ENCODE results near the gene VASP.
"Not testable (repeated sequence)": the region's sequence is repeated elsewhere in the genome, so short reads cannot be mapped to it uniquely, and the experiment has no call there.

The VASP gene

DNA sequence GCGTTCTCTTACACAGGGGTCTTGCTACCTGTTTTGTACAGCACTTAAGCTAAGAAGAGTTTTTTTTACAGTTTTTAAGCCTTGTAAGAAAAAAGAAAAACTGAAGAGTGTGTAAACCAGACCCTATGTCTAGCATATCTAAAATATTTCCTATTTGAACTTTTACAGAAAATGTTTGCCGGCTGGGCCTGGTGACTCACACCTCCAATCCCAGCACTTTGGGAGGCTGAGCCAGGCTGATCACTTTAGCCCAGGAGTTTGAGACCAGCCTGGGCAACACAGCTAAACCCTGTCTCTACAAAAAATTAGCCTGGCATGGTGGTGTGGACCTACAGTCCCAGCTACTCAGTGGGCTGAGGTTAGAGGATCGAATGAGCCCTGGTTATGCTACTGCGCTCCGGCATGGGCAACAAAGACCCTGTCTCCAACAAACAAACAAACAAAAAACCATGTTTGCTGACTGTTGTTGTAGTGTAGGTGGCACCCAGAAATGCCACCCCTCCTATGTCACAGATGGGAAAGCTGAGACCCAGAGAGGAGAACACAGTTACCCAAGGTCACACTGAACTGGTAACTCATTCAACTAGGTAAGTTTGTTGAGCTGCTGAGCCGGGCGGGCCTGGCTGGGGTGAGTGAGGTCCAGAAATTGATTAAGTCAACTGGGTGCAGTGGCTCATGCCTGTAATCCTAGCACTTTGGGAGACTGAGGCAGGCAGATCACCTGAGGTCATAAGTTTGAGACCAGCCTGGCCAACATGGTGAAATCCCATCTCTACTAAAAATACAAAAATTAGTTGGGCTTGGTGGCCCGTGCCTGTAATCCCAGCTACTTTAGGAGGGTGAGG lies 1.9 kb upstream of the VASP start:
- H3K9me3 ChIP-seq (ENCODE audit: control insufficient read depth in 5 of 5, low read length in 5 of 5): no peaks in the 10 kb centered on the region
- no peak overlapping the region for H3K9ac ChIP-seq (ENCODE audit: low read length in 5 of 5)
- no peaks in the 10 kb centered on the region for H3K36me3 ChIP-seq (ENCODE audit: control insufficient read depth in 5 of 5, insufficient read depth in 5 of 5, low read length in 5 of 5)
- H3K27ac ChIP-seq (ENCODE audit: low read depth, low read length): peak overlapping the region; percentile 87
- H3K4me1 ChIP-seq (ENCODE audit: control insufficient read depth in 5 of 5, insufficient read depth in 5 of 5, low read length in 5 of 5): peaks cover 0 to 51% (median 38%) of the 10 kb centered on the region in 5 donors
- H3K4me3 ChIP-seq (ENCODE audit: low read depth in 1 of 5, low read length in 5 of 5): no peak overlapping the region
- H3K27me3 ChIP-seq (ENCODE audit: control insufficient read depth in 5 of 5, insufficient read depth in 4 of 5, low read length in 5 of 5): peaks cover 0 to 6% (median 0%) of the 10 kb centered on the region in 5 donors

DNA sequence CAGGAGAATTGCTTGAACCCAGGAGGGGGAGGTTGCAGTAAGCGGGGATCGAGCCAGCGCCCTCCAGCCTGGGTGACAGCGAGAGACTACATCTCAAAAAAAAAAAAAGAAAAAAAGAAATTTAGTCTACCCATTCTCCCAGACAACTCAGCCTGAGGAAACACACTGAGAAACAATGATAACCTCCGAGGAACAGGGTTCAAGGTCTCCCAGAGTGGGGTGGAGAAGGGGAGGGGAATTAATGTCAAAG lies 1.4 kb upstream of the VASP start:
- Histone ChIP-seq H3K4me1 (ENCODE audit: control insufficient read depth in 5 of 5, insufficient read depth in 5 of 5, low read length in 5 of 5) (peaks cover 0 to 53% (median 38%) of the 10 kb centered on the region in 5 donors), H3K36me3 (ENCODE audit: control insufficient read depth in 5 of 5, insufficient read depth in 5 of 5, low read length in 5 of 5) (no peaks in the 10 kb centered on the region), H3K9ac (ENCODE audit: low read length in 5 of 5) (peak overlapping the region in 3 of 5 donors; percentile 53 to 88 (median 73)), H3K27ac (ENCODE audit: low read depth, low read length) (peak overlapping the region; percentile 87), H3K9me3 (ENCODE audit: control insufficient read depth in 5 of 5, low read length in 5 of 5) (no peaks in the 10 kb centered on the region), H3K27me3 (ENCODE audit: control insufficient read depth in 5 of 5, insufficient read depth in 4 of 5, low read length in 5 of 5) (peaks cover 0 to 6% (median 0%) of the 10 kb centered on the region in 5 donors), H3K4me3 (ENCODE audit: low read depth in 1 of 5, low read length in 5 of 5) (peak overlapping the region in 4 of 5 donors; percentile 61 to 93 (median 86))

DNA sequence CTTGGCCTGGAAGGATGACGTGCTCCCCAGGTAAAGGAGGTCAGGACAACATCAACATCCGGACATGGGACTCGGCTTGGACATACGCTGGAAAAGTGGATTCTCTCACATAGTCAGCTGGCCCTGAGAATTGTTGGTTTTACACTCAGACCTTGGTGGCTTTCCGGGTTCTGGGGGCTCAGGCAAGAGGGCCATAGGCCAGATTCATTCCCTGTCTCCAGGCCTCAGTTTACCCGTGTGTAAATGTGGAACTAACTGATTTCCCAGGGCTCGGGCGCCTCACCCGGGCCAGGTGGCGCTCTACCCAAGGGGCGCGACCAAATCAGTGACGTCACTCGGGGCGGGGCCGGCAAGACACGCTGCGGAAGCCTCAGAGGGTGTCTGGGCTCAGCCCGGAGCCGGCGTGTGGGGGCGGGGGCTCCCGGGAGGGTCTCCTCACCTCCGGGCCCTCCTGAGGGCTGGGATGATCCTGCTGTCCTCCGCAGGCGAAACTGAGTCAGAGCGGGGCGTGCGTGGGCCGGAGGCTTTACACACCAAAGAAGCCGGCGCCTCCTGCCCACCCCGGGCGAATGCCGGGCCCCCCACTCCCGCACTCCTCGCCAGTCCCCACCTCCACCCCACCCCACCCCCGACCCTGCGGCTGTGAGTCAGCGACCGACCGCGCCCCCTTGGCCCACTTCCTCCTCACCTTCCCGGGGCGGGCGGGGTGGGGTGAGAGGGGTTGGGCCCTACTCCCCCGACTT lies 862 bp upstream of the VASP start:
- Histone ChIP-seq H3K9me3 (ENCODE audit: control insufficient read depth in 5 of 5, low read length in 5 of 5) (no peaks in the 10 kb centered on the region), H3K4me1 (ENCODE audit: control insufficient read depth in 5 of 5, insufficient read depth in 5 of 5, low read length in 5 of 5) (peaks cover 0 to 53% (median 39%) of the 10 kb centered on the region in 5 donors), H3K9ac (ENCODE audit: low read length in 5 of 5) (peak overlapping the region in 4 of 5 donors; percentile 53 to 92 (median 88)), H3K27ac (ENCODE audit: low read depth, low read length) (peak overlapping the region; percentile 87), H3K4me3 (ENCODE audit: low read depth in 1 of 5, low read length in 5 of 5) (peak overlapping the region; percentile 80 to 97 (median 93)), H3K36me3 (ENCODE audit: control insufficient read depth in 5 of 5, insufficient read depth in 5 of 5, low read length in 5 of 5) (no peaks in the 10 kb centered on the region), H3K27me3 (ENCODE audit: control insufficient read depth in 5 of 5, insufficient read depth in 4 of 5, low read length in 5 of 5) (peaks cover 0 to 4% (median 0%) of the 10 kb centered on the region in 5 donors)

DNA sequence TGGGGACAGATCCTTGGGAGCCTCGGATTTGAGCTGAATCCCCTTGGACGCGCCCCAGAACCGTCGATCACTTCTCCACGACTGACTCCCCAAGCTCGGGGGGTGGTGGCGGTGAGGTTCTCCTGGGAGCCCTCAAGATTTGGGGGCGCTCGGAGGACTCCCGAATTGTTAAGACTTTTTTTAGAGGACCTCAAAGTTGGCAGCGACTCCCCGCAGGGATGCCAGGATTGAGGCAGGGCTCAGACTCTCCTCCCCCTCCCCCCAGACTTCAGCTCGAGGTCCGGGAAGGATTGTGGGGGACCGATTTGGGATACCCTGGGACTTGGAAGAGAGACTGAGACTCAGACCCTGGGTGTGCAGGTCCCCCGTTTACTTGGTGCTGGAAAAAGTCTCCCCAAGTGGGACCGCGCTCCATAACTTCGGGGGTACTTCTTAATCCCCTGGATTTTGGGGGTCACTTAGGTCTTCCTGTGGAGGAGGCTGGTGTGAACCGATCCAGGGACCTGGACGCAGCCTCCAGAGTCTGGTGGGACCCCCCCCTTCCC lies 665 bp downstream of the VASP start:
- H3K4me1 ChIP-seq (ENCODE audit: control insufficient read depth in 5 of 5, insufficient read depth in 5 of 5, low read length in 5 of 5): peaks cover 0 to 58% (median 48%) of the 10 kb centered on the region in 5 donors
- H3K27me3 ChIP-seq (ENCODE audit: control insufficient read depth in 5 of 5, insufficient read depth in 4 of 5, low read length in 5 of 5): no peaks in the 10 kb centered on the region
- peak overlapping the region; percentile 80 to 96 (median 93) for H3K4me3 ChIP-seq (ENCODE audit: low read depth in 1 of 5, low read length in 5 of 5)
- H3K9me3 ChIP-seq (ENCODE audit: control insufficient read depth in 5 of 5, low read length in 5 of 5): no peaks in the 10 kb centered on the region
- H3K36me3 ChIP-seq (ENCODE audit: control insufficient read depth in 5 of 5, insufficient read depth in 5 of 5, low read length in 5 of 5): no peaks in the 10 kb centered on the region
- peak overlapping the region; percentile 48 to 94 (median 88) for H3K9ac ChIP-seq (ENCODE audit: low read length in 5 of 5)
- peak overlapping the region; percentile 87 for H3K27ac ChIP-seq (ENCODE audit: low read depth, low read length)

DNA sequence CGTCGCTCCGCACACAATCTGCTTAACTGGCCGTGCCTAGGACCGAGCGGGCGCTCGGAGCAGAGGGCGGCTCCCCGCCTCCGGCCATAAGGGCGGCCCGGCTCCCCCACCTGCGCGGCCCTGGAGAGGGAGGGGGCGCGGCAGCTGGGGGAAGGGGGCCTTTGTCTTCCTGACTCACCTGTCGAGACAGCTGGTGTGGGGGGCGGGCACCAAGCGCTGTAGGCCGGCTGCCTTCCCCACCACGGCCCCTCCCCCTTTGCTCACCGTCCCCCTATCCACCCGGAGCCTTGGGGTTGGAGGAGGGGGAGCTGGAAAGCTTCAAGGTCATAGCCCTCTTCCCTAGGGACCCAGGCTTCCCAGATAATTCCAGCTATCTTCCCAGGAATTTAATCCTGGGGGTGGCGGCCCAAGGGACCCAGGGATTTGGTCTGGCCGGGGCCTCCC lies 1.2 kb downstream of the VASP start:
- H3K36me3 ChIP-seq (ENCODE audit: control insufficient read depth in 5 of 5, insufficient read depth in 5 of 5, low read length in 5 of 5): no peaks in the 10 kb centered on the region
- peak overlapping the region in 4 of 5 donors; percentile 88 to 94 (median 90) for H3K9ac ChIP-seq (ENCODE audit: low read length in 5 of 5)
- H3K9me3 ChIP-seq (ENCODE audit: control insufficient read depth in 5 of 5, low read length in 5 of 5): no peaks in the 10 kb centered on the region
- peaks cover 0 to 62% (median 51%) of the 10 kb centered on the region in 5 donors for H3K4me1 ChIP-seq (ENCODE audit: control insufficient read depth in 5 of 5, insufficient read depth in 5 of 5, low read length in 5 of 5)
- peak overlapping the region; percentile 80 to 96 (median 93) for H3K4me3 ChIP-seq (ENCODE audit: low read depth in 1 of 5, low read length in 5 of 5)
- no peaks in the 10 kb centered on the region for H3K27me3 ChIP-seq (ENCODE audit: control insufficient read depth in 5 of 5, insufficient read depth in 4 of 5, low read length in 5 of 5)
- H3K27ac ChIP-seq (ENCODE audit: low read depth, low read length): peak overlapping the region; percentile 87

DNA sequence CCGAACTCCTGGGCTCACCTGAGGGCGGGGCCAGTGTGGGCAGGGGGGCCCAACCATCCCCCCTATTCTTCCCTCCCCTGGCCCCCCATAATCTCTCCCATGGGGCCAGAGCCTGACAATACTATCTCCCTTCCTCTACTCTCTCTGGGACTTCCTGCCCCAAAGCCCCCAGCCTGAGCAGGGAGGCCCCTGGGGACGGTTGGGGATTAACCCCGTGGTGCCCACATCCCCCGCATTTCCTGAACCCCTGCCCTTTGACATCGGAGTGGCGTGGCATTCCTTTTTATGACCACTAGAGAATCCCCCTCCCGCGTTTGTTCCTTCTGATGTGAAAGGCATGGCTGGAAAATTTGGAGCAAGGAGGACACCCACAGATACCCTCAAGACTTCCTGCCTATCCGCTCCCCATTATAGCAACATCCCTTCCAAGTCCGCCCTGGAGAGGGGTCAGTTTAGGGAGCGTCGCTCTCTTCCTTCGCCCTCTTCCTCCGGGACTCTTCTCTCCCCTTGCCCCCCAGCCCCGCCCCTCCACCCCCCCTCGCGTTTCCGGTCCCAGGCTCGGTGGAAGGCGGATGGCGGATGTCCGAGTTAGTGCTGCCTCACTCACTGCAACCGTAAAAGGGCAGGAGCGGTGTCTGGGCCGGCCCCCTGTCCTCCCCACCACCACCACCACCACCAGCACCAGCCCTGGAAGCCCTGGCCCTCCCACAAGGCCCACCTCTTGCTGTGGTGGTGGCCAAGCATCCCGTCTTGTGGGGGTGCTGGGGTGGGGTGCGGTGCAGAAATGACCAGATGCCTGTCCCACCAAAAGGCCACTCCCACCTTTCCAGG lies 1.8 kb downstream of the VASP start:
- Histone ChIP-seq H3K4me1 (ENCODE audit: control insufficient read depth in 5 of 5, insufficient read depth in 5 of 5, low read length in 5 of 5) (peaks cover 3 to 68% (median 58%) of the 10 kb centered on the region in 5 donors), H3K4me3 (ENCODE audit: low read depth in 1 of 5, low read length in 5 of 5) (peak overlapping the region; percentile 74 to 96 (median 92)), H3K27me3 (ENCODE audit: control insufficient read depth in 5 of 5, insufficient read depth in 4 of 5, low read length in 5 of 5) (no peaks in the 10 kb centered on the region), H3K27ac (ENCODE audit: low read depth, low read length) (peak overlapping the region; percentile 87), H3K9me3 (ENCODE audit: control insufficient read depth in 5 of 5, low read length in 5 of 5) (no peaks in the 10 kb centered on the region), H3K36me3 (ENCODE audit: control insufficient read depth in 5 of 5, insufficient read depth in 5 of 5, low read length in 5 of 5) (no peaks in the 10 kb centered on the region), H3K9ac (ENCODE audit: low read length in 5 of 5) (peak overlapping the region; percentile 52 to 94 (median 88))

DNA sequence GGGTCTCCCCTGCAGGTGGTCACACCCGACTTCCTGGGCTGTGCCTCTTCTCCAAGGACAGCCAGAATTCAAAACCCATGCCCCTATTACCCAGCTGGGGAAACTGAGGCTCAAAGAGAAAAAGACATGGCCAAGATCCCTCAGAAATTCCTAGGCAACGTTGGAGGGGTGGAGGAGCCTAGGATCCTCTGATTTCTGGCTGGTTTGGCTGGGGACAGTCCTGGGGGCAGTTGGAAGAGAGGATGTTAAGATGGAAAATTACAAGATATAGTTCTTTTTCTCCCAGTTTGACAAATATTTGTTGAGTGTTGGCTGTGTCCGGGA lies 2.4 kb downstream of the VASP start:
- Histone ChIP-seq H3K27ac (ENCODE audit: low read depth, low read length) (peak overlapping the region; percentile 87), H3K4me3 (ENCODE audit: low read depth in 1 of 5, low read length in 5 of 5) (peak overlapping the region; percentile 59 to 93 (median 80)), H3K27me3 (ENCODE audit: control insufficient read depth in 5 of 5, insufficient read depth in 4 of 5, low read length in 5 of 5) (no peaks in the 10 kb centered on the region), H3K9me3 (ENCODE audit: control insufficient read depth in 5 of 5, low read length in 5 of 5) (no peaks in the 10 kb centered on the region), H3K9ac (ENCODE audit: low read length in 5 of 5) (peak overlapping the region; percentile 52 to 63 (median 62)), H3K4me1 (ENCODE audit: control insufficient read depth in 5 of 5, insufficient read depth in 5 of 5, low read length in 5 of 5) (peaks cover 6 to 74% (median 64%) of the 10 kb centered on the region in 5 donors), H3K36me3 (ENCODE audit: control insufficient read depth in 5 of 5, insufficient read depth in 5 of 5, low read length in 5 of 5) (no peaks in the 10 kb centered on the region)

DNA sequence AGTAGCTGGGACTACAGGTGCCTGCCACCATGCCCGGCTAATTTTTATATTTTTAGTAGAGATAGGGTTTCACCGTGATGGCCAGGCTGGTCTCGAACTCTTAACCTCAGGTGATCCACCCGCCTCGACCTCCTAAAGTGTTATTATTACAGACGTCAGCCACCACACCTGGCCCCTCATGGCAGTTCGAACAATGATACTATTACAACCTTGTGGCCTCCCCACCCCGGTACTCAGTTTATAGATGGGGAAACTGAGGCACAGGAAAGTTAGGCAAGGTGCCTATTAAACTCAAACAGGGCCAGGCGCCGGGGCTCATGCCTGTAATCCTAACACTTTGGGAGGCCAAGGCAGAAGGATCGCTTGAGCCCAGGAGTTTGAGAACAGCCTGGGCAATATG lies 3.1 kb downstream of the VASP start:
- Histone ChIP-seq H3K27ac (ENCODE audit: low read depth, low read length) (peak overlapping the region; percentile 87), H3K4me1 (ENCODE audit: control insufficient read depth in 5 of 5, insufficient read depth in 5 of 5, low read length in 5 of 5) (peaks cover 10 to 81% (median 70%) of the 10 kb centered on the region in 5 donors), H3K4me3 (ENCODE audit: low read depth in 1 of 5, low read length in 5 of 5) (peak overlapping the region in 1 of 5 donors; percentile 92)
- H3K9me3 ChIP-seq (ENCODE audit: control insufficient read depth in 5 of 5, low read length in 5 of 5); H3K36me3 ChIP-seq (ENCODE audit: control insufficient read depth in 5 of 5, insufficient read depth in 5 of 5, low read length in 5 of 5); H3K9ac ChIP-seq (ENCODE audit: low read length in 5 of 5); H3K27me3 ChIP-seq (ENCODE audit: control insufficient read depth in 5 of 5, insufficient read depth in 4 of 5, low read length in 5 of 5): not testable (repeated sequence)

DNA sequence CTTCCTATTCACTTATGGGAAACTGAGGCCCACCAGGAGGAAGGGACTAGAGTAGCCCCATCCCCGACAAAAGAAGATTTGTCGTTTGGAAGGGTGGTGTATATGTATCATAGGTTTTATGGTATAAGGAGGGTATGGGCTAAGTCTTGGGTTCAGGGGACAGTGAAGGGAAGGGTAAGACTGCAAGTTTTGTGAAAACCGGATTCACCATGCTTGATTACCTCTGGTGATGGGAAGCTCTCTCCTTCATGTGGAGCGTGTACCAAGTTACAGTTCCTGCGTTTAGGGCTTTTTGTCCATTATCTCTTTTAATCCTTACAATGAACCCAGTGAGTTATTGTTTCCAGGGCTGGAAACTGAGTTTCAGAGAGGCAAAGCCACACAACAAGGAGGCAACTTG lies 3.8 kb downstream of the VASP start:
- Histone ChIP-seq H3K36me3 (ENCODE audit: control insufficient read depth in 5 of 5, insufficient read depth in 5 of 5, low read length in 5 of 5) (peaks cover 0 to 3% (median 0%) of the 10 kb centered on the region in 5 donors), H3K4me1 (ENCODE audit: control insufficient read depth in 5 of 5, insufficient read depth in 5 of 5, low read length in 5 of 5) (peaks cover 13 to 86% (median 76%) of the 10 kb centered on the region in 5 donors), H3K9me3 (ENCODE audit: control insufficient read depth in 5 of 5, low read length in 5 of 5) (no peaks in the 10 kb centered on the region), H3K27ac (ENCODE audit: low read depth, low read length) (peak overlapping the region; percentile 11), H3K9ac (ENCODE audit: low read length in 5 of 5) (no peak overlapping the region), H3K27me3 (ENCODE audit: control insufficient read depth in 5 of 5, insufficient read depth in 4 of 5, low read length in 5 of 5) (no peaks in the 10 kb centered on the region), H3K4me3 (ENCODE audit: low read depth in 1 of 5, low read length in 5 of 5) (no peak overlapping the region)

Measured in subcutaneous abdominal adipose tissue (tissue), 5 donors.